Measurements from ENCODE around the gene MCF2L2.
"Not testable (repeated sequence)": the region's sequence is repeated elsewhere in the genome, so short reads cannot be mapped to it uniquely, and the experiment has no call there.

The MCF2L2 gene

GRCh38 chr3:183396662-183397391 is 31.6 kb downstream of the MCF2L2 start:
- DNase-seq (ENCODE audit: low spot score) = no peak

GRCh38 chr3:183394150-183394549 is 34.3 kb downstream of the MCF2L2 start:
- DNase-seq (ENCODE audit: low spot score) = no peak

GRCh38 chr3:183393625-183394024 is 34.8 kb downstream of the MCF2L2 start:
- DNase-seq (ENCODE audit: low spot score) = no peak

GRCh38 chr3:183392186-183393034 is 36.0 kb downstream of the MCF2L2 start:
- no peak for DNase-seq (ENCODE audit: low spot score)

- no peak for DNase-seq (ENCODE audit: low spot score)
Observed at GRCh38 chr3:183391460-183391859, 37.0 kb downstream of the MCF2L2 start.

DNA sequence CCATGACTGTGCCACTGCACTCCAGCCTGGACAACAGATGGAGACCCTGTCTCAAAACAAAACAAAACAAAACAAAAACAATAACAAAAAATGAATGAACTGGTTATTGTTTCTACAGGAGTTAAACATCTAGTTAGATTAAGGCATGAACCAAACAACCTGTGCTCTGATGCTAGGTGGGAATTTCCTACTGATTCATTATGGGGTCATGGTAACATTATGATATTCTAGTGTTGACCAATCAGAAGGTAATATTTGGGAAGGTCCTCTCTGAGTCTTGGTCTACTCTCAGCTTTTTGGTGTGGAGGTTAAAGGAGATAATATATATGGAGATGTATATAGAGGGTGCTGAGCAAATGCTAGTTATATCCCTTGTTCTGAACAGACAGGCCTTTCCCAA is 37.6 kb downstream of the MCF2L2 start:
- DNase-seq (ENCODE audit: low spot score) = no peak

DNA sequence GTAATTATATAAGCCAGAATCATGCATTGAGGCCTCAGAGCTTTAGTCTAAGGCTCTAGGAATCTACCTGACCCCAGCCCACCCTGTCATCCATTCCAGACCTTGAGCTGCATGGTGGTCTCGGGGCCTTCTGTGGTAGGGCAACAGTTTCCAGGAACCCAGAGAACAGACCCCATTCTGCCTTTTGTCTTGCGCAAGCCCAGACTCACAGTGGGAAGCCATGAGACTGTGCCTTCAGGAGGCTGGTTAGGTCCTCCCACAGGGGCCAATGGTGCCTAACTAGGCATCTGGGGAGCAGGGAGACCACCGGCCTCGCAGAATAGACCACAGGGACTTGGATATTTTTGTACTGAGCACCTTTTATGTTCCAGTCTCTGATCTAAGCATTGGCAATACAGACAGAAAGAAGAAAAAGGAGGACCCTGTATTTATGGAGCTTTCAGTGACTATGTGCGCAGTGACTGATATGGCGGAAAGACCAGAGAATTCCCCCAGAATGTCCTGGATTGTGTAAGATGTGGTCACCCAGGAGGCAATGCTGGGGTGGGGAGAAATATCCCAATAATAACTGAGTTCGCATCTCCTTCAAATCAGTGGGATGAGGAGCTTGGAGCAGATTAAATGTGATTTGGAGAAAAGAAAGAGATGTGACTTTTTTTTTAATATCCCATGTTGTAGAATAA is 40.1 kb downstream of the MCF2L2 start:
- DNase-seq (ENCODE audit: low spot score) = no peak

DNA sequence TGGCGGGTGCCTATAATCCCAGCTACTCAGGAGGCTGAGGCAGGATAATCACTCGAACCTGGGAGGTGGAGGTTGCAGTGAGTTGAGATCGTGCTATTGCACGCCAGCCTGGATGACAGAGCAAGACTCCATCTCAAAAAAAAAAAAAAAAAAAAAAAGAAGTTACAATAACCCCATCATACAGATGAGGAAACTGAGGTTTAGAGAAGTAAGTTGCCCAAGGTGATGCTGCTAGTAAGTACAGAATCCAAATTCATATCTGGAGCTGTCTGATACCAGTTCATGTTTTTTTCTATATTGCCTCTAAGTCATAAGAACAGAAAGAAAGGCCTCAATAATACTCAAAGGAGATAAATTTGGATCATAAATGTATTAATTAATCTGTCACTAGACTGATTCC is 40.6 kb downstream of the MCF2L2 start:
- no peak for DNase-seq (ENCODE audit: low spot score)

GRCh38 chr3:183386651-183387050 is 41.8 kb downstream of the MCF2L2 start:
- no peak for DNase-seq (ENCODE audit: low spot score)

DNA sequence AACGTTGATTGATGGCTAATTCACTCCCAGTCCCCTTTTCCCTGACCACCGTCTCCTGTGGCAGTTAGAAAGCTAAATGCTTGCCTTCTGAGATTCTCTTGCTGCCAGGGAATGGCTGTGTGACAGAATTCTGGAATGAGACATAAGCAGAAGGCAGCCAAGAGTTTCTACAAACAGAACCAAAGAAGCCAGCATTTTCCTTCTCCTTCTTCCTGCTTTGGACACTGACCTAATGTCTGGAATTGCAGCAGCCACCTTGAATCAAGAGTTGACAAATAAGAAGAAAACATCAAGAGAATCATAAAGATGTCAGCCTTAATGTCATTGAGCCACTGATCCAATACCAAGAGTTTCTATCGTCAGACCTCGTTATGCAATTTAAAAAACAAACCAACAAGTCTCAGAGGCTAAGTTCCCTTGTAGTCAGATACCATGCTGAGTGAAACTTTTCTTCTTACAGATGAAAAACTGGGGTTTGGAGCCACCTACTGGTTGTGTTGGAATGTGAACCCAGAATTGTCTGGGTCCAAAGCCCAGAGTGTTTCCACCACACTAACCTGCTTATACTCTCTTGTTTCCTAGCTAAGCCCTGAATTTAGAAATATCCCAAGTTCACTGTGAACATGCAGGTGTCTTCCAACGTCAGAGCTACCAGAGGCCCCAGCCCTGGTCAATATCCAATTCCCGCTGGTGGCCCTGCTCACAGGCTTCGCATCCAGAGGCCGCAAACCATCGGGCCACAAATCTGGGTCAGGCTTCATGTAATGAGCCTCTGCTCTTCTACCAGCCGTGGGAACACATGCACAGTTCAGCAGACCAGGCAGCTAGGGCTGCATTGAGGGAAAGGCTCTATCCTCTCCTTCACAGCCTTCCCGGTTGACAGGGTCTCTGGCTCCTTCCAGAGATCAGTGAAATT is 42.5 kb downstream of the MCF2L2 start:
- peak; percentile 88 for DNase-seq (ENCODE audit: low spot score)

- DNase-seq (ENCODE audit: low spot score) = no peak
Observed at GRCh38 chr3:183381673-183382072, 46.7 kb downstream of the MCF2L2 start.

- DNase-seq (ENCODE audit: low spot score) = no peak
Observed at GRCh38 chr3:183381179-183381578, 47.2 kb downstream of the MCF2L2 start.

DNA sequence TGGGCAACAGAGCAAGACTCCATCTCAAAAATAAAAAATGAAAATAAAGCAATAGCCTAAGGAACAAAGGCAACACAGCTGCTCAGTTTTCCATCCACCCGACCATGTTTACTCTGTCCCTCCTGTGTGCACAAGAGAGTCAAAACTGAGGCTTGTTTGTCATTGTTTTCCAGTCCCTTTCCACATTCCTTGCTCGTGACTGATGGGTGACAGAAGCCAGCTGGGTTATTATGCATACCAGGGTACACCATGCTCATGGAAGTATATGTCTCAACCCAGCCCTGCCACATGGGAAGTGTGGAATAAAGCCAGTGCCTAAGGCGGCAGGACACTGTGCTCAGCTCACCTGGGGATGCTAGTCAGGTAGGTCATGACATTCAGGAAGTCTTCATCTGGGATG is 49.5 kb downstream of the MCF2L2 start:
- DNase-seq (ENCODE audit: low spot score) = no peak

DNA sequence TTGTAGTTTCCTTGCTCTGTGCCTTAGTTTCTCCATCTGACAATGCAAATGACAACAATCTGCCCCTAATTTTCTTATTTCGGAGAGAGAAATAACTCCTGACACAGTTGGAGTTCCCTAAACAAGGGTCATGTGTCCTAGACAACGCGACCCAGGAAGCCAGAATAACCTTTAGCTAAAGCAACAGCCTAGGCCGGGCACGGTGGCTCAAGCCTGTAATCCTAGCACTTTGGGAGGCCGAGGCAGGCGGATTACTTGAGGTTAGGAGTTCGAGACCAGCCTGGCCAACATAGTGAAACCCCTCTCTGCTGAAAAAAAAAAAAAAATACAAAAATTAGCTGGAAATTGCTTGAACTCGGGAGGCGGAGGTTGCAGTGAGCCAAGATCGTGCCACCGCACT is 49.9 kb downstream of the MCF2L2 start:
- DNase-seq (ENCODE audit: low spot score) = no peak

DNA sequence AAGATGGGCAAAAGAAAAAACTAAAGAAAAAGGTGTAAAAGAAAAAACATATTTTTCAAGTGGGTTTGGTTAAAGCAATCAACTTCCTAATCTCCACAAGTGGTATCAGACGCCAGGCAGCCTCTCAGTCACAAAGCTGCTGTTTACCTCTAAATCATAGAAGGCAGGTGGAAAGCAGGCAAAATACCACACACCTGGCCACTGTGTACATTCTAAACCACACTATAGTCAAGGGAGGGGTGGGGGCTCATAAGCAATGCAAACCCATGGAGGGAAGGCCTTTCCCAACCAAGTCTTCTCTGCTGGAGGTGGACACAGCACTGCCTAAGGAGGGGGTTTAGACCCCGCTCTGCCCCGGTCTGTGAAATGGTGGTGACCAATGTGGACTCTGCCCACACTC is 50.4 kb downstream of the MCF2L2 start:
- no peak for DNase-seq (ENCODE audit: low spot score)

DNA sequence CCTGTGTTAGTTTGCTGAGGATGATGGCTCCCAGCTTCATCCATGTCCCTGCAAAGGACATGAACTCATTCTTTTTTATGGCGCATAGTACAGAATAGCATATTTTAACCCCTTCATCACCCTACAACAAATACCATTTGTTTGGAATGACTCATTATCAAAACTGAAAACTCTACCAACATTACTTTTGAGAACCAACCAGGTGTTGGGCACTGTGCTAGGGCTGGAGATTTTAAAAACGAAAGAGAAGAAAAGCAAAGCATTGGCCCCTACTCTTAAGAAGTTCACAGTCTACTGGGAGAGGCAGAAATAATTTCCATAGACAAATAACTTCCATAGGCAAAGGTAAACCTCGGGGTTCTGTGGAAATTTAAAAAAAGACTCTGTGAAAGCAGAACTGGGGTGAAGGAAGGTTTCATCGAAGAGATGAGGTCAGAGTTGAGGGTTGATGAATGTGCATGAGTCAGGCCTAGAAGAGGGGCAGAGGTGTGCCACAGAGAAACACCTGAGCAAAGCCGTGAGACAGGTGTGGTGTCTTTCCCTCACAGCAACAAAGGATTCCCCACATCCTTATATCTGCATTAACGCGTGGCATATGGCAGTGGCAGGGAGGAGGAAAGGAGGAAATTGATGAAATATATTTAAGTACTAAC is 51.0 kb downstream of the MCF2L2 start:
- no peak for DNase-seq (ENCODE audit: low spot score)

DNA sequence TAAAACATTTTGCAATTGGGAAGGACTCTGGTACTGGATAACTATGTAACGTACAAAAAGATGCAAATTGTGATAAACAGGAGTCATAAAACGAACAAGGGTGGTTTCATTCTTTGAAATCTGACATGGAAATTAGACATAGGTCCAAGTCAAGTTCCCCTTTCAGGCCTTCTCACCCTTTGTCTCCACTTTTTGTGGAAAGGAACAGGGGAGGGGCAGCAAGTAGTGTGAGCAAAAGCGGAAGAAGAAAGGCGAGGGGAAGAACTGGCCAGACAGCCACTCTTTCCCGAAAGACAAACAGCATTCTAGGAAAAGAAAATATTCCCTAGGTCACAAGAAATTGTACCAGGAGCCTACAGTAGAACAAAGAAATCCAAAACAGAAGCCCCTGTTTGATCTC is 52.6 kb downstream of the MCF2L2 start:
- DNase-seq (ENCODE audit: low spot score) = no peak

GRCh38 chr3:183375337-183375736 is 53.1 kb downstream of the MCF2L2 start:
- no peak for DNase-seq (ENCODE audit: low spot score)

DNA sequence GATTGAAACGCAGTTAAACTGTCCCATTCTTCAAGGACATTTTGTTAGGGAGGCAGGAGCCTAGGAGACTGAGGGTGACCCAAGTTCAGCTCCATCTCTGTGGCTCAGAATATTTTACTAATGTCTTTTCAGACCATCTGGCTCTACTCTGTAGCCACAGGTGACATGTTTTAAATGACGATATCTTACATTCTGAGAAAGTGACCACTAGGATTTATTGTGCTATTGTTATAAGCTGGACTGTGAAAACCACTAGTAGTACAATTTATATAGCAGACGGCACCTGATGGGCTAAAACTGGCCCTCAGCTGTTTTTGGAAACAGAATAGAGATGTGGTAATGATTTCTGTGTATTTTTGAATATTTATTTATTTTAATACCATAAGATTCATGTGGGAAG is 55.5 kb downstream of the MCF2L2 start:
- DNase-seq (ENCODE audit: low spot score) = no peak

DNA sequence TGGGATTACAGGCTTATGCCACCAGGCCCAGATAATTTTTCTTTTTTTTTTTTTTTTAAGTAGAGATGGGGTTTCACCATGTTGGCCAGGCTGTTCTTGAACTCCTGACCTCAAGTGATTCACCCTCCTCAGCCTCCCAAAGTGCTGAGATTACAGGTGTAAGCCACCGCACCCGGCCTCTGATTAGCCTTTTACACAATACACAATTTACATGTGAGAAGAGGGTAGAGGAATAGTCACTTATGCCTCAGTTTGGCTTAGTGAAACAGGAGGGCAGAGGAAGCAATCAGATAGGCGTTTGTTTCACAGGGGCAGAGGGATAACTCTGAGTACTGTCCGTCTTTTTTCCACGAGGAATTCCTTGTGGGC is 56.8 kb downstream of the MCF2L2 start:
- not testable (repeated sequence) for DNase-seq (ENCODE audit: low spot score)

- no peak for DNase-seq (ENCODE audit: low spot score)
Observed at GRCh38 chr3:183370391-183370790, 58.0 kb downstream of the MCF2L2 start.
